BLaER1 treated with 17β-estradiol and CSF1 and Interleukin-3, amounts not matched to agents 10 nM and 100 nM (cell line): ENCODE measurements around the gene TXN.
A peak's percentile ranks its signal among the peaks of the same experiment; 100 is the strongest.
"Not testable (repeated sequence)": the region's sequence is repeated elsewhere in the genome, so short reads cannot be mapped to it uniquely, and the experiment has no call there.

Experiments
- H3K27ac ChIP-seq, 11 experiments: shearing (Covaris generic); formaldehyde crosslinking; 2 replicates each; pipeline ENCODE4 v1.8.1; 2022
- H3K27me3 ChIP-seq, 11 experiments: shearing (Covaris generic); formaldehyde crosslinking; 2 replicates each; pipeline ENCODE4 v1.8.1; 2022
- H3K36me3 ChIP-seq, 11 experiments: shearing (Covaris generic); formaldehyde crosslinking; 2 replicates each; pipeline ENCODE4 v1.8.1; 2022
- H3K4me1 ChIP-seq, 10 experiments: shearing (Covaris generic); formaldehyde crosslinking; 2 replicates each; pipeline ENCODE4 v1.8.1; 2022
- H3K4me2 ChIP-seq, 11 experiments: shearing (Covaris generic); formaldehyde crosslinking; 2 replicates each; pipeline ENCODE4 v1.8.1; 2022
- H3K4me3 ChIP-seq, 10 experiments: shearing (Covaris generic); formaldehyde crosslinking; 2 replicates each; pipeline ENCODE4 v1.8.1; 2022
- H3K9ac ChIP-seq, 11 experiments: shearing (Covaris generic); formaldehyde crosslinking; 2 replicates each; pipeline ENCODE4 v1.8.1; 2022
- H3K9me3 ChIP-seq, 11 experiments: shearing (Covaris generic); formaldehyde crosslinking; replicated peaks in 1 of 11; 2 replicates each; pipeline ENCODE4 v1.8.1; 2022
- H4K20me1 ChIP-seq, 11 experiments: shearing (Covaris generic); formaldehyde crosslinking; 2 replicates each; pipeline ENCODE4 v1.8.1; 2022
- Cebpa-rat ChIP-seq, 11 experiments: shearing (Covaris generic); IDR thresholded peaks; 2 replicates each; pipeline ENCODE4 v1.8.1; 2022

Gene TXN

GRCh38 chr9:110220809-110221208 lies 35.5 kb downstream of the TXN start:
- no peak overlapping the region for H3K4me2 ChIP-seq
- no peaks in the 10 kb centered on the region for H3K36me3 ChIP-seq
- H3K27ac ChIP-seq = no peak overlapping the region
- H3K27me3 ChIP-seq = no peaks in the 10 kb centered on the region
- no peaks in the 10 kb centered on the region for H4K20me1 ChIP-seq
- H3K9ac ChIP-seq = no peak overlapping the region
- no peaks in the 10 kb centered on the region for H3K9me3 ChIP-seq
- H3K4me1 ChIP-seq = no peaks in the 10 kb centered on the region
- H3K4me3 ChIP-seq = no peak overlapping the region
- no peak for TF ChIP-seq Cebpa-rat (IDR thresholded peaks at IDR 0.05)

DNA sequence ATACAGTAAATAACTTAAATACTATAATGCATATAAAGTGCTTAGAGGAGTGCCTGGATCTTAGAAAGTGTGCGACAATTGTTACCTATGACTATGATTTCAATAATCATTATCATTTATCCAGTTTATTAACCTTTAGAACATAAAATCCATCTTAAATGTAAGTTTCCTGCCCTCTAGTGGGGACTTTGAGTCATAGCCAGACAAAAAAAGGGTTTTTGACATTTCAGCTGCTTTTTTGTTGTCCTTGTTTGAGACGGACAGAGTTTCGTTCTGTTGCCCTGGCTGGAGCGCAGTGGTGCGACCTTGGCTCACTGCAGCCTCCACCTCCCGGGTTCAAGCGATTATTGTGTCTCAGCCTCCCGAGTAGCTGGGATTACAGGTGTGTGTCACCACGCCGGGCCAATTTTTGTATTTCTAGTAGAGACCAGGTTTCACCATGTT lies 38.6 kb downstream of the TXN start:
- peak overlapping the region in 1 of 11 experiments; percentile 25; a peak in 1 of 22 replicates for H3K9ac ChIP-seq
- no peaks in the 10 kb centered on the region for H3K27me3 ChIP-seq
- H3K4me1 ChIP-seq = peaks cover 0 to 16% (median 10%) of the 10 kb centered on the region in 10 experiments; a peak in 15 of 20 replicates
- H3K4me3 ChIP-seq = no peak overlapping the region
- 0 out of 22 replicates have a peak, but pooled peaks cover 0 to under 1% (median 0%) of the 10 kb centered on the region in 11 experiments for H3K9me3 ChIP-seq
- no peak for TF ChIP-seq Cebpa-rat (IDR thresholded peaks at IDR 0.05)
- H4K20me1 ChIP-seq = no peaks in the 10 kb centered on the region
- no peaks in the 10 kb centered on the region for H3K36me3 ChIP-seq
- no peak overlapping the region for H3K4me2 ChIP-seq
- no peak overlapping the region for H3K27ac ChIP-seq

GRCh38 chr9:110214586-110215355 lies 41.5 kb downstream of the TXN start:
- Histone ChIP-seq H3K4me1 (peaks cover 0 to 16% (median 10%) of the 10 kb centered on the region in 10 experiments; a peak in 15 of 20 replicates), H3K4me3 (no peak overlapping the region), H3K36me3 (no peaks in the 10 kb centered on the region), H3K9me3 (peaks cover 0 to 15% (median 6%) of the 10 kb centered on the region in 11 experiments; a peak in 11 of 22 replicates), H3K27ac (no peak overlapping the region), H3K27me3 (no peaks in the 10 kb centered on the region), H4K20me1 (no peaks in the 10 kb centered on the region), H3K9ac (no peak overlapping the region), H3K4me2 (peak overlapping the region in 8 of 11 experiments; percentile 35 to 68 (median 56); a peak in 16 of 22 replicates)
- TF ChIP-seq Cebpa-rat (IDR thresholded peaks at IDR 0.05) = no peak

DNA sequence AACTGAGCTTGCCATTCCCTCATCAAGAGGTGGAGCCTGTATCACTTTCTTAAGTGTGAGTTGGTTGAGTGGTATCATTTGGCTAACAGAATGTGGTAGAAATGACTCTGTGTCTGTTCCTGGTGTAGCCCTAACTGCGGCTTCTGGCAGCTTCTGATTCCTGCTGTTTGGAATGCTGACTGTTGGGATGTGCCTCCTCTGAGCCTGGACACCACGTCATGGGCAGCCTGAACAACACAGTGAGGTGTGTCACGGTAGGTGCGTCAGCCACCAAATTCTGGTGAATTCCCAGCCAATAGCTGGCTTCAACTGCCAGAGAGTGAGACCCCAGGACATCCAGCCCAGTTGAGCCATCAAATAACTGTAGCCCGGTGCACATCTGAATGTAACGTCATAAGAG lies 42.2 kb downstream of the TXN start:
- no peak for TF ChIP-seq Cebpa-rat (IDR thresholded peaks at IDR 0.05)
- H3K9ac ChIP-seq = no peak overlapping the region
- peaks cover 0 to 15% (median 6%) of the 10 kb centered on the region in 11 experiments; a peak in 11 of 22 replicates for H3K9me3 ChIP-seq
- H3K4me3 ChIP-seq = no peak overlapping the region
- no peaks in the 10 kb centered on the region for H3K36me3 ChIP-seq
- no peaks in the 10 kb centered on the region for H4K20me1 ChIP-seq
- no peak overlapping the region for H3K27ac ChIP-seq
- H3K4me2 ChIP-seq = peak overlapping the region in 8 of 11 experiments; percentile 35 to 68 (median 56); a peak in 16 of 22 replicates
- H3K4me1 ChIP-seq = peaks cover 0 to 16% (median 10%) of the 10 kb centered on the region in 10 experiments; a peak in 15 of 20 replicates
- no peaks in the 10 kb centered on the region for H3K27me3 ChIP-seq

DNA sequence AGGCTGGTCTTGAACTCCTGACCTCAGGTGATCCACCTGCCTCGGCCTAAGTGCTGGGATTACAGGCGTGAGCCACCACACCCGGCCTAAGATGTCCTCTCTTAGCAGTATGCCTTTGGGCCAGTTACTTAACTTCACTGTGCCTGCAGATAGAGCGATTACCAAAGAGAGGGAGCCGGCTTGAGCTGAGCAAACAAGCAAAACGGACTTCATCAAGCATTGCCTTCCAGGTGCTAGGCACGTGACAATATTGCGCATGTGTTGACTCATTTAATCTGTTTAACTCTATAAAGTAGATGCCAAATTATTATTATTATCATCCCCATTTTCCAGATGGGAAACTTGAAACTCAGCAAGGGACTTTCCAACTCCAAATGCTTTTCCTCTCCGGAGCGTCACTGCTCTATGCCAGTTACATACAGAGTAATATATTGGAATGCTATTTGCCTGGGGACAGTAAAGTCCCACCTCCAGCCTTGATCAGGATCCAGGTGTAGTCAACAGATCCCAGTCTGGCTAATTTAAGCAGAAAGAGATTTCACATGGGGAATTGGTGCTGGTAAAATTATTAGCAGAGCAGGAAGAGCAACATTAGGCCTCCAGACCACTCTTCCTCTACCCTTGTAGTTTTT lies 42.8 kb downstream of the TXN start:
- Histone ChIP-seq H3K4me3 (no peak overlapping the region), H3K9ac (no peak overlapping the region), H3K9me3 (peaks cover 0 to 15% (median 6%) of the 10 kb centered on the region in 11 experiments; a peak in 11 of 22 replicates), H3K27me3 (no peaks in the 10 kb centered on the region), H3K27ac (no peak overlapping the region), H3K4me2 (peak overlapping the region in 4 of 11 experiments; percentile 35 to 68 (median 60); a peak in 5 of 22 replicates), H3K4me1 (peaks cover 0 to 16% (median 10%) of the 10 kb centered on the region in 10 experiments; a peak in 15 of 20 replicates), H4K20me1 (no peaks in the 10 kb centered on the region), H3K36me3 (no peaks in the 10 kb centered on the region)
- TF ChIP-seq Cebpa-rat (IDR thresholded peaks at IDR 0.05) = no peak

DNA sequence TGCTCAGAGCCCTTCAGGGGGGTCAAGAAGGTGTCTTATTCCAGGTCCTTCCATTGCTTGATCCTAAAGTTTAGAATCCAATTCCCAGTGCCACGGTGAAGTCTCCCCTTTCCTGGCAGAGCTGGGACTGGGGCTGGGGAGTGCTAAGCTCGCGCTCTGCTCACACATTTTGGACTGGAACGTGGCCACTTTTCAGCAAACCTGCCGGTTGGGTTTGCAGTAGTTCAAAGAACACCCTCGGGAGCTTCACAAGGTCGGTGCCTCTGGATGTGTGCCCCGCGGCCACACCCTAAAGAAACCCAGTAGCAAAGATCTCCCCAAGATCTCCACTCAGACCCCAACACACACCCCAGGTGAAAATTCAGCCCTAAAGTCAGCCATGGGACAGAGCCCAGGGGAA lies 48.3 kb downstream of the TXN start, which contains the start of gene C9orf152:
Gene C9orf152, minus strand, starts transcription at position 129 of the 400 bp plus-strand sequence. CDS start 580 bp downstream, outside the sequence.
- Histone ChIP-seq H3K9ac (no peak within 1 kb of the TSS), H3K4me1 (0 out of 20 replicates have a peak, but pooled peaks cover 0 to 5% (median 0%) of the 10 kb centered on the region in 10 experiments), H3K36me3 (no peaks in the 10 kb centered on the region), H4K20me1 (no peaks in the 10 kb centered on the region), H3K9me3 (peaks cover 0 to 15% (median 6%) of the 10 kb centered on the region in 11 experiments; a peak in 11 of 22 replicates), H3K27me3 (no peaks in the 10 kb centered on the region), H3K27ac (no peak within 1 kb of the TSS), H3K4me3 (no peak within 1 kb of the TSS), H3K4me2 (no peak within 1 kb of the TSS)
- no peak for TF ChIP-seq Cebpa-rat (IDR thresholded peaks at IDR 0.05)

DNA sequence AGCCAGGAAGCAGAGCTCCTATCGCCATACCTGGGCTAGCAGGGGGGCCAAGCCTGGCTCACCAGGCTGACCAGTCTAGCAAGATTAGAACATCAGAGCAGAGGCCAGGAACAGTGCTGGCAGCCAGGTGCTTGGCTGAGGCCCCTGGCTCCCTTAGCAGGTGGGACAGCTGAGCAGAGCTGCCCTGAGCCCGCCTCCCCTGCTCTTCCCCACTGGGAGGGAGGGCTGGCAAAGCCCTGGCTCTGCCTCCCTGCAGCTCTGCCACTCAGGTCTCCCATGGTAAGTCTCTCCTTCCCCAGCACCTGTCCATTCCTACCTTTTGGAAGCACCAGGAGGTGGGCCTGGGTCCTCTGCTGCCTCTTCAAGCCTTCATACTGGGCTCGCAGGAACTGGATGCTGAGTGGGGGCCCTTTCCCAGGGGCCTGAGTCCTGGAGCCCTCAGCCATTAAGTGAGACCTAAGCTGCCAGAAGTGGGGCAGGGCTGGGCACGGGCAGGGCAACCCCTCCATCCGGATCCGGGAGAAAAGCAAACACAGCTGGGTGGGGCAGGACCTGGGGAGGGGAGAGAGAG lies 49.2 kb downstream of the TXN start:
- Histone ChIP-seq H3K36me3 (no peaks in the 10 kb centered on the region), H4K20me1 (no peaks in the 10 kb centered on the region), H3K9ac (no peak overlapping the region), H3K9me3 (peaks cover 0 to 10% (median 6%) of the 10 kb centered on the region in 11 experiments; a peak in 11 of 22 replicates), H3K4me1 (0 out of 20 replicates have a peak, but pooled peaks cover 0 to 5% (median 0%) of the 10 kb centered on the region in 10 experiments), H3K4me2 (no peak overlapping the region), H3K27ac (no peak overlapping the region), H3K4me3 (no peak overlapping the region), H3K27me3 (no peaks in the 10 kb centered on the region)
- TF ChIP-seq Cebpa-rat (IDR thresholded peaks at IDR 0.05) = no peak

DNA sequence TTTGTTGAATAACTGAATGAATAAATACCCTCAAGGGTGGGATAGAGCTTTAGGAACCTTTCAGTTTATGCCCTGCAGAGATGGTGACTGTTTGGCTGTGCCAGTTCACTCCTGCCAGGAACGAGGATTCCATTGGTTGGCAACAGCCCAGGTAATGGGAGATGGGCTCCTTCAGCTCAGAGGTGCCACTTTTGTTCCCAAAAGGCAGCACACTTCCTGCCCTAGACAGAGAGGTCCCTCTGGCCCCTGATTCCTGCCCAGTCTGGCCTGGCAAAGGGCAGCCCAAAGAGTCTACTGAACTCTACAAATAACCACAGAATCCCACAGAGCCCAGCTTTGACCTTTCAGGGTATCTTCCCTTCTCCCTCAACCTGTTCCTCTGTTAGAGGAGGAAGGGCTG lies 49.9 kb downstream of the TXN start:
- no peak overlapping the region for H3K9ac ChIP-seq
- H4K20me1 ChIP-seq = no peaks in the 10 kb centered on the region
- no peaks in the 10 kb centered on the region for H3K36me3 ChIP-seq
- H3K4me2 ChIP-seq = no peak overlapping the region
- H3K27me3 ChIP-seq = no peaks in the 10 kb centered on the region
- no peak overlapping the region for H3K27ac ChIP-seq
- no peak for TF ChIP-seq Cebpa-rat (IDR thresholded peaks at IDR 0.05)
- 0 out of 20 replicates have a peak, but pooled peaks cover 0 to 5% (median 0%) of the 10 kb centered on the region in 10 experiments for H3K4me1 ChIP-seq
- no peak overlapping the region for H3K4me3 ChIP-seq
- peaks cover 0 to 2% (median under 1%) of the 10 kb centered on the region in 11 experiments; a peak in 6 of 22 replicates for H3K9me3 ChIP-seq

DNA sequence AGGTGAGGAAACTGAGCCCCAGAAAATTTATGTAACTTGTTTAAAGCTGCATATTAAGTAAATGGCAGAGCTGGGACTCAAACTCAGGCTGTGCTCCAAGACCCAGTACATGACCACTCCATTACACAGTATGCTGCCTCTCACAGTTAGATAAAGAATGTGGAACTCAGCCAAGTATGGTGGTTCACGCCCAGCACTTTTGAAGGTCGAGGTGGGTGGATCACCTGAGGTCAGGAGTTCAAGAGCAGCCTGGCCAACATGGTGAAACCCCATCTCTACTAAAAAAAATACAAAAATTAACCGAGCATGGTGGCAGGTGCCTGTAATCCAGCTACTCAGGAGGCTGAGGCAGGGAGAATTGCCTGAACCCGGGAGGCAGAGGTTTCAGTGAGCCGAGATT lies 50.7 kb downstream of the TXN start:
- not testable (repeated sequence) for H3K36me3 ChIP-seq, H3K4me2 ChIP-seq, H3K9ac ChIP-seq, H4K20me1 ChIP-seq, H3K27me3 ChIP-seq, H3K9me3 ChIP-seq, H3K4me3 ChIP-seq, H3K4me1 ChIP-seq, H3K27ac ChIP-seq
